CD4-positive, alpha-beta T cell treated with Interleukin-2 at 100 ng/mL for 4 hours (primary cell): ENCODE results near the gene FGD5.

ENCODE experiments used
- DNase-seq: peaks from one replicate; pipeline ENCODE4 v3.0.0-alpha.2; 2020; ENCODE audit warnings: low spot score

Gene FGD5

GRCh38 chr3:14789640-14790285 is 29.0 kb upstream of the FGD5 start:
- DNase-seq, result no peak

- DNase-seq, result peak; percentile 15
Measured at GRCh38 chr3:14791343-14791945, 27.3 kb upstream of the FGD5 start.

GRCh38 chr3:14792691-14793121 is 26.1 kb upstream of the FGD5 start:
- DNase-seq, result no peak

GRCh38 chr3:14793126-14793857 is 25.5 kb upstream of the FGD5 start:
- DNase-seq, result no peak

DNA sequence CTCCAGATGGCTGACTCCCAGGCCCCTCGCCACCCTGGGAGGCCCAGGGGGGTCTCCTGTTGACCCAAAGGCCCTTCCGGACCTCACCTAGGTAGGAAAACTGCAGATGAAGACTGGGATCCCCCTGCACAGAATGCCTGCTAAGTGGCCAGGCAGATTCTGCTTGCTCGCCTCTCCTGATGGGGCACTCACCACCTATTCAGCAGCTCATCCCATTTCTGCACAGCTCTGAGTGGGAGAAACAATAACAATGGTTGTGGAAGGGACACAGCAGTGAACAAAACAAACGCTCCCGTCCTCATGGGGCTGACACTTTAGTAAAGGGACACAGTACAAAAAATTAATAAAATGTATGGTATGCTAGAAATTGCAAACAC is 24.9 kb upstream of the FGD5 start:
- no peak for DNase-seq

DNA sequence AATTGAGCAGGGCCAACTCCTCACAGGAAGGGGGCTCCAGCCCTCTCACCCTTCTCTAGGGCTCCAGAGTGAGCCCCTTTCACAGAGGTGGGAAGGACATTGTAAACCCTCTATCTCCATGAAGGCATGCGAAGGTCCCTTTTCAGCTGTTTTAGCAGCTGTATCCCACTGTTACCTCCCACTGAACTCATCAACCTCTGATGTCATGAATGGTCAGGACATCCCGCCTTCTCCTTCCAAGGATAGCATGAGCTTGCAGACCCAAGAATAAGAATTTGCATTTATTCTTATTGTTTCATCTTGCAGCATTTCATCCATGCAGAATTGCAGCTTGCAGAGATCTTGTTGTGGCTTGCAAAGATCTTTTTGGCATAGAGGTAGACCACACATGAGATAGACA is 24.3 kb upstream of the FGD5 start:
- DNase-seq, result no peak

GRCh38 chr3:14795996-14796395 is 22.8 kb upstream of the FGD5 start:
- DNase-seq, result no peak

DNA sequence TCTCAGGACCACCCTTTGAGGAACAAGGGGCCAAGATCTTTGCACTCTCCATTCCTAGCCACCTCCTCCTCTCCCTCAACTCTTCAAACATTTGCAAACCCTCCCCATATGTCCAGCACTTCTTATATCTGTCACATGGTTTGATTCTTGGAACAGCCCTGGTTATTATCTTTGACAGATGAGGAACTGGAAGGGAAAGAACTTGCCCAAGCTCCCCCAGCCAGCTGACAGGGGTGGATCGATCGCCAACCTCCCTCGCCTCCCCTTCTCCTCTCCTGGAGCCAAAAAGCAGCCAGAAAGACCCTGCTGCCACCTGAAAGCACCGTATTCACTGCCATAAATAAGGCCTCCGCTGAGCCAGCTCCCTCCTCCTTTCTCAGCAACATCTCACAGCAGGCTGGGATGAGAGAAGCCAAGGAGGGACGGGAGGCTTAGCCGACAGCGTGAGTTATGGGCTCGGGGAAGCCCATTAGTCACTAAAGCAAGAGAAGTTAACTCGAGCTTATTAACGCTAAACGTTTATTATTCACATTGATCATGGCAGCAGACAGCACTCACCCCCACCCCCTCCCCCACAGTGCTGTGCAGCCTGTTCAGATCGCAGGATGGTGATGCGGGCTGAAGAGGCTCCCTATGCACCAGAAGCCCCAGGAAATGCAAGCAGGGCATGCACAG is 22.2 kb upstream of the FGD5 start:
- DNase-seq, result no peak

- DNase-seq, result no peak
Measured at GRCh38 chr3:14797731-14798130, 21.0 kb upstream of the FGD5 start.

- DNase-seq, result no peak
Measured at GRCh38 chr3:14798231-14798630, 20.5 kb upstream of the FGD5 start.

DNA sequence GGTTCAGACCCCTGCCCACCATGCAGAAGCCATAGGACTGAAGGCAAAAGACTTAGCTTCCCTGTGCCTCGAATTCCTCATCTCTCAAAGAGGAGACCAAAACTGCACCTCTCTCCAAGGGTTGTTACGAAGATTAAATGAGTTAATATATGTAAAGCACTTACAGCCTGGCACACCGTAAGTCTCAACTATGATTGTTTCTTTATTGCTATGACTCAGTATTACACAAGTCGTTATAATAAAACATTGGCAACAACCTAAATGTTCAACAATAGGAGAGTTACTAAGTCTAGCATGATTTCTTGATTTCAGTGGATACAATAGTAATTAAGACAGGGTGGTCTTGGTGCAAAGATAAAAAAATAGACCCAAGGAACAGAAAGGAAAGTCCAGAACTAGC is 19.6 kb upstream of the FGD5 start:
- no peak for DNase-seq

- no peak for DNase-seq
Measured at GRCh38 chr3:14801031-14801430, 17.7 kb upstream of the FGD5 start.

- DNase-seq, result no peak
Measured at GRCh38 chr3:14801668-14802380, 16.9 kb upstream of the FGD5 start.

- DNase-seq, result no peak
Measured at GRCh38 chr3:14802381-14802731, 16.4 kb upstream of the FGD5 start.

DNA sequence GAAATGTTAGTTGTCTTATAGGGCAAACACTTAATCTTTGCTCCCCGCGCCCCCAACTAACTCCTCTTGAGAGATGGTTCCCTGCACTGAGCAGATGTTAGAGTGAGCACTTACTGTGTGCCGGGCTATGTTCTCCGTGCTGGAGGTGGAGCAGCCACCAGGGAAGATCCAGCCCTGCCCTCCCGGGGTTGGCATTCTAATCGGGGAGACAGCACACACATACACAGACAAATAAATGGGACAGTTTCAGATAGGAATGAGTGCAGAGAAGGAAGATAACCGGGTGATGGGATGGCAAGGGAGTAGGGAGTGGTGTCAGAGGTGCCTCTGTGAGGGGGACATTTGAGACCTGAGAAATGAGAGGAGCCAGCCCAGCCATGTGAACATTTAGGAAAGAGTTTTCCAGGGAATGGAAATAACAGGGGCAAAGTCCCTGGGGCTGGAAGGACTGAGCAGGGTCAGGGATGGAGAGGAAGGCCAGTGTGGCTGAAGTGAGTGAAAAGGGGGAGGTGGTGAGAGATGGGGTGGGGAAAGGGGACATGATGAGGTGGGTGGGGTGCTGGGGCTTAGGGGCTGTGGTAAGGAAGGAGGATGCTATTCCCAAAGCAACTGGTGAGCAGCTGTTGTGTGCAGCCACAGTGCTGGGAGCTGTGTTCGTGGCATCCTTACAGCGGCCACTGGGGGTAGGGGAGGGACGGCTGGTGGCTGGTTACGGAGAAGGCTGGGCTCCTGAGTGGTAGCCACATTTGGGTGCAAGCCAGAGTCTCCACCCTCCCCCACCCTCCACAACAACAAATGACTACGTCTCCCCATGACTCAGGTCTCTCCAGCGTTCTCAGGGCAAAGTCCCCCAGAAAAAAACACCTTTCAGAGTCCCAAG is 15.4 kb upstream of the FGD5 start:
- no peak for DNase-seq

DNA sequence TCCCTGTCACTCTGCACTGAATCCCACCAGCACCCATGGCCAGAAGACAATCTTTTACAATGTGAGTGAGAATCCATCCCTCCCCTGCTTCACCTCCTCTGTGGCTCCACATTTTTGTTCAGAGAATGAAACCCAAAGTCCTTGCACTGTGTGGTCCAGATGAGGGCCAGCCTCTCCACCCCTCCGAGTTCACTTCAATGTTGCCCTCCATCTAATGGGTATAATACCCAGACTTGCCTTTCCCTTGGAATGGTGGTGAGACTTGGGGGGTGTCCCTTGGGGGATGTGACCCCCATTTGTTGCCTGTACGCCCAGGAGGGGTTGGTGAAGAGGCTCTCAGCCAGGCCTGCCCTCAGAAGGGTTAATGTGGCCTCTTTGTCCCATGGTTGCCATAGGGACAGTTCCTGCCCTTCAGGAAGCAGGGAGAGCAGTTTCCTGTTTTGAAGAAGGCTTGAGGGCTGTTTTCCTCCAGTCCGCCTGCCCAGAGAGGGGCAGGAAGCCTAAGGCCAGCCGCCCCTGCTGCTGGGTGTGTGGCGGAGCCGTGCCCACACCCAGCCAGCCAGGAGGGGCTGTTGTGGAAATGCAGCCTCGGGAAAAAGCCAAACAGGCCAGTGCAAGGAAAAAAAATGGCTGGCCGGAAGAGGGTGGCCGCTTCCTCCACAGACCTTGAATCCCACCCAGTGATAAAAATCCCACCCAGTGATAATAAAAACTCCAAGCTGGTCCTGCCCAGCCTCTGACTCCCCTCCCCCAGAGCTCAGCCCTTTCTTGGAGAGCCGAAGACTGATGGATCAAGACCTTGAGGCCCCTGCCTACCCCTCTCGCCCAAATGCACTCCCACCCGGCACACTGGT is 14.6 kb upstream of the FGD5 start:
- no peak for DNase-seq

- DNase-seq, result no peak
Measured at GRCh38 chr3:14804835-14805780, 13.7 kb upstream of the FGD5 start.

- DNase-seq, result no peak
Measured at GRCh38 chr3:14805961-14806537, 12.7 kb upstream of the FGD5 start.
